Epithelial cell of esophagus (primary cell): ENCODE results near the gene PROZ.

Experiments
- DNase-seq: peaks from one replicate; pipeline ENCODE4 v3.0.0; 2010; ENCODE audit warnings: low read depth
- H3K4me3 ChIP-seq: 2 replicates; pipeline ENCODE4 v1.5.1; 2011; ENCODE audit warnings: mild to moderate bottlenecking, low read length, control low read depth
- TF ChIP-seq, protein P1 (sequence below): IDR thresholded peaks from 2 replicates; pipeline ENCODE4 v1.5.1; 2011; ENCODE audit warnings: low read depth, mild to moderate bottlenecking, low read length, control low read depth, inconsistent platforms; ENCODE audit not compliant: insufficient read depth; ENCODE audit errors: missing control alignments

The PROZ gene

DNA sequence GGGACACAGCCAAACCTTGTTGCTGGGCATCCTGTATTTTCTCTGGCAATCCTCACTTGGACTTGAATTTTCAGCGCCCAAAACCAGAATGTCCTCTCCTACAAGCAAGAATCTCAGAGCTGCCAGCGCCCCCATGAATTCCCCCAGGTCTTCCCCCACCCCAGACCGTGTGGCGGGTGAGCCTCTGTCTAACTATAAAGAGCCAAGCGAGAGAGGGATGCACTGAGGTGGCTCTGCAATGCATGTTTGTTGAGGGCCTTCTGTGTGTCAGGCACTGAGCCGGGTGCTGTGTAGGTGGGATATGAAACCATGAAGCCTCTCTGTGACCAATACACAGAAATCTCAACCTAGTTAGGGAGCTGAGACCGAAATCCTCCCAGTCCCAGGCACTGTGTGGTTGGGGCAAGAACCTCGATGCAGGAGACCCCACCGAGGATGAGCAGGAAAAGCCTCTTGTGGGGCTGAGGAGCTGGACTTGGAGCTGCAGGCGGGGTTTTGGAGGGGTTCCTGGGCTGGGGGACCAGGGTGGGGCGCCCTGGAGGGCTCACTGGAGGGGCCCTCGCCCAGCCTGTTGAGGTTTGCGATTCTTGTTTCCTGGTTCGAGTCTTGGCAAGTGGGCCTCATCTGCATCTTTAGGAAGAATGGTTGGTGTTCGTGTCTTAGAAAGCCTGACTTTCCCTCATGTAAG lies 12.4 kb upstream of the PROZ start:
- H3K4me3 ChIP-seq: no peak overlapping the region
- TF ChIP-seq, protein P1, sequence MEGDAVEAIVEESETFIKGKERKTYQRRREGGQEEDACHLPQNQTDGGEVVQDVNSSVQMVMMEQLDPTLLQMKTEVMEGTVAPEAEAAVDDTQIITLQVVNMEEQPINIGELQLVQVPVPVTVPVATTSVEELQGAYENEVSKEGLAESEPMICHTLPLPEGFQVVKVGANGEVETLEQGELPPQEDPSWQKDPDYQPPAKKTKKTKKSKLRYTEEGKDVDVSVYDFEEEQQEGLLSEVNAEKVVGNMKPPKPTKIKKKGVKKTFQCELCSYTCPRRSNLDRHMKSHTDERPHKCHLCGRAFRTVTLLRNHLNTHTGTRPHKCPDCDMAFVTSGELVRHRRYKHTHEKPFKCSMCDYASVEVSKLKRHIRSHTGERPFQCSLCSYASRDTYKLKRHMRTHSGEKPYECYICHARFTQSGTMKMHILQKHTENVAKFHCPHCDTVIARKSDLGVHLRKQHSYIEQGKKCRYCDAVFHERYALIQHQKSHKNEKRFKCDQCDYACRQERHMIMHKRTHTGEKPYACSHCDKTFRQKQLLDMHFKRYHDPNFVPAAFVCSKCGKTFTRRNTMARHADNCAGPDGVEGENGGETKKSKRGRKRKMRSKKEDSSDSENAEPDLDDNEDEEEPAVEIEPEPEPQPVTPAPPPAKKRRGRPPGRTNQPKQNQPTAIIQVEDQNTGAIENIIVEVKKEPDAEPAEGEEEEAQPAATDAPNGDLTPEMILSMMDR: no peak
- DNase-seq: no peak

DNA sequence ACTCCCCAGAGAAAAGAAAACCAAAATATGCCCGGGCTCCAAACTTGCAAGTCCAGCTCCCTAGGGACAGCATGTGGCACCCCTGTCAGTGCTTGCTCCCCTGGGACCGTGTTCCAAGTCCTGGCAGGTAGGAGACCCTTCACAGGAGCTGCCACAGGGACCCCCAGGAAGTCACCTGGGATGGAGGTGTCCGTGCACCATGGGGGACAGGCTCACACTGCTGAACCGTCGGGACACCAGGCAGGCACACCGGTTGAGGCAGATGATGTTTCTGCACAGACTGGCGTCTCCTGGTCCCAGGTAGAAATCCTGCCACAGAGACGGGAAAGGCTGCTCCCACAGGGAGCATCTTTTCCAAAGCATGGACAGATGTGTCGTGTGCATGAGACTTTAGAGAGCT lies 11.7 kb upstream of the PROZ start:
- DNase-seq: no peak
- no peak overlapping the region for H3K4me3 ChIP-seq
- TF ChIP-seq, protein P1: no peak

DNA sequence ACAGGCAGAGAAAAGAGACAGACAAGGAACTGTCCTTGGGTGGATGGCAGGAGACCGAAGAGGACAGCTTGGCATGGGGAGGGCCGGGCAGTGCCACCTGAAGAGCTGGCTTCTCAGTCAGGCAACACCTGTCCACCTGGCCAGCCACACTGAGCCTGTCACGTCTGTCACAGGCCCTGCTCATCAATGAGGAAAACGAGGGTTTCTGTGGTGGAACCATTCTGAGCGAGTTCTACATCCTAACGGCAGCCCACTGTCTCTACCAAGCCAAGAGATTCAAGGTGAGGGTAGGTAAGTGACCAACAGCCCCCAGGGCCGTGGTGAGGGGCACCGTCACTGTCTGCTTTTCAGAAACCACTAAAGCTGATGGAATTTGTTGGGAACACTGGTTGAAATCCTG lies 11.2 kb upstream of the PROZ start:
- no peak for DNase-seq
- no peak overlapping the region for H3K4me3 ChIP-seq
- TF ChIP-seq, protein P1: no peak

DNA sequence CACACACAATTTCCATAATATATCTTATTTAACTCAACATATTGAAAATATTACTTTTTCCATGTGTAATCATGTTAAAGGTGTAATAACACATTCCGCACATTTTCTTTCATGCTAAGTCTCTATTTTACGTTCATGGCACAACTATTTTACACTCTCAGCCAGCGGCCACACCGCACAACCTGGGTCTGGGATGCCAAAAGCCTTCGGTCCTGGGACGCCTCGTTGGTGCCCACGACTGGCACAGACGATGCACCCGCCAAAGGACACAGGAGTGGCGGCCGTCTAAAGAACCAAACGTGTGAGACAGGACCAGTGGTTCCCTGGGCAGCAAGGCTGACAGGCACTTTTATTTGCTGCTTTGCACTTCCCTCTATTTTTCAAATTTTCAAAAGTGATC lies 10.0 kb upstream of the PROZ start:
- DNase-seq: no peak
- H3K4me3 ChIP-seq: no peak overlapping the region
- TF ChIP-seq, protein P1: no peak

DNA sequence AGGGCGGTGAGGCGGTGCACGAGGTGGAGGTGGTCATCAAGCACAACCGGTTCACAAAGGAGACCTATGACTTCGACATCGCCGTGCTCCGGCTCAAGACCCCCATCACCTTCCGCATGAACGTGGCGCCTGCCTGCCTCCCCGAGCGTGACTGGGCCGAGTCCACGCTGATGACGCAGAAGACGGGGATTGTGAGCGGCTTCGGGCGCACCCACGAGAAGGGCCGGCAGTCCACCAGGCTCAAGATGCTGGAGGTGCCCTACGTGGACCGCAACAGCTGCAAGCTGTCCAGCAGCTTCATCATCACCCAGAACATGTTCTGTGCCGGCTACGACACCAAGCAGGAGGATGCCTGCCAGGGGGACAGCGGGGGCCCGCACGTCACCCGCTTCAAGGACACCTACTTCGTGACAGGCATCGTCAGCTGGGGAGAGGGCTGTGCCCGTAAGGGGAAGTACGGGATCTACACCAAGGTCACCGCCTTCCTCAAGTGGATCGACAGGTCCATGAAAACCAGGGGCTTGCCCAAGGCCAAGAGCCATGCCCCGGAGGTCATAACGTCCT lies 9.4 kb upstream of the PROZ start:
- TF ChIP-seq, protein P1: no peak
- no peak overlapping the region for H3K4me3 ChIP-seq
- DNase-seq: no peak

DNA sequence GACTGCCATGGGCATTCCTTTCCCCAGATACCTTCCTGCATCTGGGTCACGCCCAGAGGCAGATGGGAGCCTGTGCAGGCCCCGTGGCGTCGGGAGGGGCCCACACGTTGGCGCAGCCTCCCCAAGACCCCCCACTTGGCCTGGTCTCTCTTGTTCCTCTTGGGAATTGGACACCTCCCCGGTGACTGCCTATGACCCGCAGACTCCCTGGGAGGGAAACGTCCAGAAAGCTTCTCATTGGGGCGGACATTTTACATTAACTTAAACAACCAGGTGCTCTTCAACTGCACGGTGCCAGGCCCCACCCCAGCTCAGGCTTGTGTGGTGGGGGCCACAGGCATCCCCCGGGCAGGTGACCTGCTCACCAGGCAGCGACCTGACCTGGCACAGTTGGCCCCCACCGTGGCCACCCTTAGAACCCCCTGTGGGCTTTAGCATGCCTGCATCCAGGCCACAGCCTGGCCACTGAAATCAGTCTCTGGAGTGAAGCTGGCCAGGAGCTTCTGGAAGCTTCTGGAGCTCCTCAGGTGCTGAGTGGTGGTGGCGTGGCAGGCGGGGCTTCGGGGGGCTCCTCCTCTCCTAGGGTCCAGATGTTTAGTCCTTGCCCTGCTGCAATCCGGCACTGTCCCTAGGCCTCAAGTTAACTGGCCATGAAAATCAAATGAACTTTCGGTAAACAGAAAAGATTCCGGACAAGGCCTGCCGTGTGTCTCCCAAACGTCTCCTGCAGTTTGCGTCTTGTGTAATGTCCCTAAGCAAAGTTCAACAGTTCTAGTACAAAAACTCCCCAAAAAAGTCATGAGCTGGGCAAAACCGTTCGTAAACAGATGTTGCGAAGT lies 8.5 kb upstream of the PROZ start:
- TF ChIP-seq, protein P1: no peak
- DNase-seq: no peak
- H3K4me3 ChIP-seq: no peak overlapping the region
